Loucy (cell line): ENCODE data around the gene TNFAIP3.

Experiments used
- H2AFZ ChIP-seq: fragments of 200-600 bp; sonication (generic); 2 replicates; pipeline ENCODE4 v1.6.0; 2016; ENCODE audit warnings: antibody characterized with exemption, mild to moderate bottlenecking, low read length, moderate library complexity
- H3F3A ChIP-seq: fragments of 200-600 bp; 2 replicates; pipeline ENCODE4 v1.6.0; 2016; ENCODE audit warnings: antibody characterized with exemption, low read depth, mild to moderate bottlenecking
- H3K27me3 ChIP-seq: fragments of 200-600 bp; sonication (generic); 2 replicates; pipeline ENCODE4 v1.6.1; 2014; ENCODE audit warnings: low read length, mild to moderate bottlenecking; ENCODE audit not compliant: insufficient read depth, poor library complexity, severe bottlenecking
- H3K36me3 ChIP-seq: fragments of 200-600 bp; sonication (generic); 2 replicates; pipeline ENCODE4 v1.6.1; 2016; ENCODE audit warnings: low read length; ENCODE audit not compliant: insufficient read depth
- H3K4me1 ChIP-seq: fragments of 200-600 bp; sonication (generic); 2 replicates; pipeline ENCODE4 v1.5.1; 2014; ENCODE audit warnings: low read length, mild to moderate bottlenecking; ENCODE audit not compliant: insufficient read depth, poor library complexity, severe bottlenecking
- H3K4me2 ChIP-seq: fragments of 200-600 bp; sonication (generic); 2 replicates; pipeline ENCODE4 v1.6.0; 2014; ENCODE audit warnings: antibody characterized with exemption, low read length, low read depth, mild to moderate bottlenecking; ENCODE audit not compliant: poor library complexity, severe bottlenecking
- H3K4me3 ChIP-seq: fragments of 200-600 bp; sonication (generic); 2 replicates; pipeline ENCODE4 v1.5.1; 2014; ENCODE audit warnings: low read length, mild to moderate bottlenecking, mixed read lengths; ENCODE audit not compliant: poor library complexity, severe bottlenecking
- H3K79me2 ChIP-seq: fragments of 200-600 bp; sonication (generic); 2 replicates; pipeline ENCODE4 v1.6.1; 2014; ENCODE audit warnings: low read length; ENCODE audit not compliant: insufficient read depth
- H3K9ac ChIP-seq: fragments of 200-600 bp; sonication (generic); 2 replicates; pipeline ENCODE4 v1.6.0; 2014; ENCODE audit warnings: mild to moderate bottlenecking, low read depth, low read length, moderate library complexity; ENCODE audit not compliant: poor library complexity, severe bottlenecking
- H3K9me2 ChIP-seq: fragments of 200-600 bp; sonication (generic); replicated peaks from 2 replicates; pipeline ENCODE4 v1.6.1; 2016; ENCODE audit warnings: low read depth, low read length, mixed read lengths
- H3K9me3 ChIP-seq: fragments of 200-600 bp; sonication (generic); 2 replicates; pipeline ENCODE4 v1.6.1; 2014; ENCODE audit warnings: mild to moderate bottlenecking, antibody characterized with exemption, low read length, low read depth; ENCODE audit not compliant: insufficient read depth
- H4K20me1 ChIP-seq: fragments of 200-600 bp; sonication (generic); 2 replicates; pipeline ENCODE4 v1.6.0; 2014; ENCODE audit warnings: antibody characterized with exemption, low read length, mild to moderate bottlenecking; ENCODE audit not compliant: insufficient read depth, poor library complexity, severe bottlenecking
- CTCF ChIP-seq: fragments of 200-600 bp; sonication (generic); conservative IDR thresholded peaks from 2 replicates; pipeline ENCODE4 v1.5.1; 2014; ENCODE audit warnings: mild to moderate bottlenecking, antibody characterized with exemption, low read length
- EZH2phosphoT487 ChIP-seq: fragments of 200-600 bp; IDR thresholded peaks from 2 replicates; pipeline ENCODE4 v1.6.1; 2018; ENCODE audit warnings: antibody characterized with exemption, mild to moderate bottlenecking, moderate library complexity, borderline replicate concordance

TNFAIP3 gene

GRCh38 chr6:137877113-137877512 lies 10.1 kb downstream of the TNFAIP3 start:
- Histone ChIP-seq H3K36me3 (peaks cover 91% of the 10 kb centered on the region), H3K27me3 (no peaks in the 10 kb centered on the region), H3K9me3 (no peaks in the 10 kb centered on the region), H3K9me2 (no peaks in the 10 kb centered on the region), H2AFZ (no peak overlapping the region), H3K4me2 (no peak overlapping the region), H3K79me2 (peaks cover 60% of the 10 kb centered on the region), H3K4me3 (no peak overlapping the region), H3K4me1 (peaks cover 47% of the 10 kb centered on the region), H4K20me1 (peaks cover 29% of the 10 kb centered on the region), H3F3A (no peaks in the 10 kb centered on the region), H3K9ac (no peak overlapping the region)
- TF ChIP-seq EZH2phosphoT487 (no peak), CTCF (no peak)

- Histone ChIP-seq H3K36me3 (peaks cover 93% of the 10 kb centered on the region), H3K79me2 (peaks cover 55% of the 10 kb centered on the region), H3K9me2 (no peaks in the 10 kb centered on the region)
These were observed 10.5 kb downstream of the TNFAIP3 start for GRCh38 chr6:137877606-137878005.

GRCh38 chr6:137878029-137878428 lies 11.0 kb downstream of the TNFAIP3 start:
- Histone ChIP-seq H3K4me2 (no peak overlapping the region), H3F3A (peaks cover under 1% of the 10 kb centered on the region; the same call in 1 of the 2 replicates), H3K9ac (no peak overlapping the region)

More at GRCh38 chr6:137877606-137878005, 10.5 kb downstream of the TNFAIP3 start:
- Histone ChIP-seq H3K27me3 (no peaks in the 10 kb centered on the region), H3K4me3 (no peak overlapping the region), H3F3A (no peaks in the 10 kb centered on the region), H4K20me1 (peaks cover 24% of the 10 kb centered on the region), H3K9ac (no peak overlapping the region), H3K9me3 (no peaks in the 10 kb centered on the region), H3K4me1 (peaks cover 47% of the 10 kb centered on the region), H2AFZ (no peak overlapping the region), H3K4me2 (no peak overlapping the region)
- no peak for TF ChIP-seq EZH2phosphoT487
- no peak for TF ChIP-seq CTCF

More at GRCh38 chr6:137878029-137878428, 11.0 kb downstream of the TNFAIP3 start:
- H3K79me2 ChIP-seq = peaks cover 51% of the 10 kb centered on the region
- no peaks in the 10 kb centered on the region for H3K27me3 ChIP-seq
- TF ChIP-seq EZH2phosphoT487 (no peak), CTCF (no peak)
- peaks cover 19% of the 10 kb centered on the region for H4K20me1 ChIP-seq
- no peaks in the 10 kb centered on the region for H3K9me3 ChIP-seq
- no peak overlapping the region for H2AFZ ChIP-seq
- H3K4me3 ChIP-seq = no peak overlapping the region
- no peaks in the 10 kb centered on the region for H3K9me2 ChIP-seq
- peaks cover 93% of the 10 kb centered on the region for H3K36me3 ChIP-seq
- H3K4me1 ChIP-seq = peaks cover 47% of the 10 kb centered on the region
